Measurements from ENCODE around the gene UPK3A.

- TF ChIP-seq CTCF (IDR thresholded peaks at IDR 0.05; ENCODE audit: insufficient read depth, low read length): no peak
- no peak for TF ChIP-seq POLR2AphosphoS5 (IDR thresholded peaks at IDR 0.05; ENCODE audit: low read depth)
- no peak for TF ChIP-seq REST (IDR thresholded peaks at IDR 0.05; ENCODE audit: insufficient replicate concordance, low read depth)
- no peak for TF ChIP-seq GABPA (IDR thresholded peaks at IDR 0.05; ENCODE audit: low read depth)
- no peak for TF ChIP-seq SPI1 (IDR thresholded peaks at IDR 0.05; ENCODE audit: borderline replicate concordance, low read depth)
Measured at GRCh38 chr22:45322873-45323525, 38.2 kb downstream of the UPK3A start.
